ENCODE data around the gene ZMYND8.
"Not testable (repeated sequence)": the region's sequence is repeated elsewhere in the genome, so short reads cannot be mapped to it uniquely, and the experiment has no call there.

The ZMYND8 gene

DNA sequence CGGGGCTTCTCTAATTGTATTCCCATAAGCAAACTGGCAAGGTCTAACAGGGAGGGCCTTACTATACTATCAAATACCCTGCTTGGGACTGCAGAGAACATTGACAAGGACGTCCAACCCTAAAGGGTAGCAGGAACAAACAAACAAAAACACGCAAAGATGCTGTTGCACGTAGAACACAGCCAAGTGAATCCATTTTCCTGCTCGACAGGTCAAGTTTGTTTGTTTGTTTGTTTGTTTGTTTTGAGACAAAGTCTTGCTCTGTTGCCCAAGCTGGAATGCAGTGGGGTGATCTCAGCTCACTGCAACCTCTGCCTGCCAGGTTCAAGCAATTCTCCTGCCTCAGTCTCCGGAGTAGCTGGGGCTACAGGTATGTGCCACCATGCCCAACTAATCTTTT, 91.3 kb downstream of the ZMYND8 start:
- Histone ChIP-seq H3K4me3 (ENCODE audit: low read depth, low read length) (no peak overlapping the region), H3K36me3 (ENCODE audit: control insufficient read depth in 2 of 2, insufficient read depth in 1 of 2, low read length in 2 of 2) (peaks cover 26 to 65% of the 10 kb centered on the region in 2 experiments), H3K27ac (ENCODE audit: extremely low read depth, low read depth, low read length) (no peak overlapping the region), H3K4me1 (ENCODE audit: control insufficient read depth, insufficient read depth, low read length) (no peaks in the 10 kb centered on the region), H3K9me3 (ENCODE audit: control insufficient read depth, insufficient read depth, low read depth, low read length) (no peaks in the 10 kb centered on the region)
- ChIA-PET CTCF (interaction anchor here (0.7 to 2.5 kb wide), 3 partner anchors 59 to 590 kb away, joined by 3 to 12 read pairs (median 3); no protein-coding TSS in a partner anchor), POLR2A (no interaction called here)
- TF ChIP-seq, protein P1, sequence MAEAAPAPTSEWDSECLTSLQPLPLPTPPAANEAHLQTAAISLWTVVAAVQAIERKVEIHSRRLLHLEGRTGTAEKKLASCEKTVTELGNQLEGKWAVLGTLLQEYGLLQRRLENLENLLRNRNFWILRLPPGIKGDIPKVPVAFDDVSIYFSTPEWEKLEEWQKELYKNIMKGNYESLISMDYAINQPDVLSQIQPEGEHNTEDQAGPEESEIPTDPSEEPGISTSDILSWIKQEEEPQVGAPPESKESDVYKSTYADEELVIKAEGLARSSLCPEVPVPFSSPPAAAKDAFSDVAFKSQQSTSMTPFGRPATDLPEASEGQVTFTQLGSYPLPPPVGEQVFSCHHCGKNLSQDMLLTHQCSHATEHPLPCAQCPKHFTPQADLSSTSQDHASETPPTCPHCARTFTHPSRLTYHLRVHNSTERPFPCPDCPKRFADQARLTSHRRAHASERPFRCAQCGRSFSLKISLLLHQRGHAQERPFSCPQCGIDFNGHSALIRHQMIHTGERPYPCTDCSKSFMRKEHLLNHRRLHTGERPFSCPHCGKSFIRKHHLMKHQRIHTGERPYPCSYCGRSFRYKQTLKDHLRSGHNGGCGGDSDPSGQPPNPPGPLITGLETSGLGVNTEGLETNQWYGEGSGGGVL (tag by site-specific recombination; IDR thresholded peaks at IDR 0.05) = no peak
- TF ChIP-seq SCRT2 (tag by site-specific recombination; IDR thresholded peaks at IDR 0.05) (0 out of 2 replicates have a peak, but pooled peaks have one; percentile 17), SP3 (tag by site-specific recombination; IDR thresholded peaks at IDR 0.05) (no peak)
- TF ChIP-seq, protein P2, sequence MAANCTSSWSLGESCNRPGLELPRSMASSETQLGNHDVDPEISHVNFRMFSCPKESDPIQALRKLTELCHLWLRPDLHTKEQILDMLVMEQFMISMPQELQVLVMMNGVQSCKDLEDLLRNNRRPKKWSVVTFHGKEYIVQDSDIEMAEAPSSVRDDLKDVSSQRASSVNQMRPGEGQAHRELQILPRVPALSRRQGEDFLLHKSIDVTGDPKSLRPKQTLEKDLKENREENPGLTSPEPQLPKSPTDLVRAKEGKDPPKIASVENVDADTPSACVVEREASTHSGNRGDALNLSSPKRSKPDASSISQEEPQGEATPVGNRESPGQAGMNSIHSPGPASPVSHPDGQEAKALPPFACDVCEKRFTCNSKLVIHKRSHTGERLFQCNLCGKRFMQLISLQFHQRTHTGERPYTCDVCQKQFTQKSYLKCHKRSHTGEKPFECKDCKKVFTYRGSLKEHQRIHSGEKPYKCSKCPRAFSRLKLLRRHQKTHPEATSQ (tag by site-specific recombination; IDR thresholded peaks at IDR 0.05) = no peak

DNA sequence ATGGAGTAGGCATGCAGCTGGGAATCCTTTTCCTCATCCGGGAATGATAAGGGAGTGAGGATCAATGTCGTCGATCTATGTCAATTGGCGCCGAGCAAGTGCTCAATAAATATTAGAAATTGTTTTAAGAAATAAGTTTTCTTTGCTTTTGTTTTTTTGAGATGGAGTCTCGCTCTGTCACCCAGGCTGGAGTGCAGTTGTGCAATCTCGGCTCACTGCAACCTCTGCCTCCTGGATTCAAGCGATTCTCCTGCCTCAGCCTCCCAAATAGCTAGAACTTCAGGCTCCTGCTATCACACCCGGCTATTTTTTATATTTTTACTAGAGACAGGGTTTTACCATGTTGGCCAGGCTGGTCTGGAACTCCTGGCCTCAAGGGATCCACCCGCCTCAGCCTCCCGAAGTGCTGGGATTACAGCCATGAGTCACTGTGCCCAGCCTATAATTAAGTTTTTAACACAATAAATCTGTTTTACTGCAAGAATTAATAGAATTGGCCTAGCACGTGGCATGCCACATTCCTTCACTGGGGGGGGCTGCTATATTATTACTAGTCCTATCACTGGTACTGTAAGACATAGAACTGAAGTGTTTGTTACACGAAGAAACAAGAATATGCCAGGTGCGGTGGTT, 92.2 kb downstream of the ZMYND8 start:
- H3K36me3 ChIP-seq (ENCODE audit: control insufficient read depth in 2 of 2, insufficient read depth in 1 of 2, low read length in 2 of 2) = peaks cover 23 to 66% of the 10 kb centered on the region in 2 experiments
- CTCF ChIA-PET = interaction anchor here (0.6 to 3.3 kb wide), 3 partner anchors 9 to 120 kb away, joined by 3 to 17 read pairs (median 12); no protein-coding TSS in a partner anchor
- H3K27ac ChIP-seq (ENCODE audit: extremely low read depth, low read depth, low read length); H3K9me3 ChIP-seq (ENCODE audit: control insufficient read depth, insufficient read depth, low read depth, low read length); POLR2A ChIA-PET; H3K4me3 ChIP-seq (ENCODE audit: low read depth, low read length); H3K4me1 ChIP-seq (ENCODE audit: control insufficient read depth, insufficient read depth, low read length): not testable (repeated sequence)
- TF ChIP-seq KLF1 (tag by site-specific recombination; IDR thresholded peaks at IDR 0.05) = peak; percentile 74
- TF ChIP-seq, protein P3, sequence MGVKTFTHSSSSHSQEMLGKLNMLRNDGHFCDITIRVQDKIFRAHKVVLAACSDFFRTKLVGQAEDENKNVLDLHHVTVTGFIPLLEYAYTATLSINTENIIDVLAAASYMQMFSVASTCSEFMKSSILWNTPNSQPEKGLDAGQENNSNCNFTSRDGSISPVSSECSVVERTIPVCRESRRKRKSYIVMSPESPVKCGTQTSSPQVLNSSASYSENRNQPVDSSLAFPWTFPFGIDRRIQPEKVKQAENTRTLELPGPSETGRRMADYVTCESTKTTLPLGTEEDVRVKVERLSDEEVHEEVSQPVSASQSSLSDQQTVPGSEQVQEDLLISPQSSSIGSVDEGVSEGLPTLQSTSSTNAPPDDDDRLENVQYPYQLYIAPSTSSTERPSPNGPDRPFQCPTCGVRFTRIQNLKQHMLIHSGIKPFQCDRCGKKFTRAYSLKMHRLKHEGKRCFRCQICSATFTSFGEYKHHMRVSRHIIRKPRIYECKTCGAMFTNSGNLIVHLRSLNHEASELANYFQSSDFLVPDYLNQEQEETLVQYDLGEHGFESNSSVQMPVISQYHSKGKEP (tag by site-specific recombination; IDR thresholded peaks at IDR 0.05) = 0 out of 2 replicates have a peak, but pooled peaks have one; percentile 31
- TF ChIP-seq ZEB2 (tag by site-specific recombination; IDR thresholded peaks at IDR 0.05) = peak; percentile 67; the same call in 1 of the 2 replicates
- TF ChIP-seq, protein P4, sequence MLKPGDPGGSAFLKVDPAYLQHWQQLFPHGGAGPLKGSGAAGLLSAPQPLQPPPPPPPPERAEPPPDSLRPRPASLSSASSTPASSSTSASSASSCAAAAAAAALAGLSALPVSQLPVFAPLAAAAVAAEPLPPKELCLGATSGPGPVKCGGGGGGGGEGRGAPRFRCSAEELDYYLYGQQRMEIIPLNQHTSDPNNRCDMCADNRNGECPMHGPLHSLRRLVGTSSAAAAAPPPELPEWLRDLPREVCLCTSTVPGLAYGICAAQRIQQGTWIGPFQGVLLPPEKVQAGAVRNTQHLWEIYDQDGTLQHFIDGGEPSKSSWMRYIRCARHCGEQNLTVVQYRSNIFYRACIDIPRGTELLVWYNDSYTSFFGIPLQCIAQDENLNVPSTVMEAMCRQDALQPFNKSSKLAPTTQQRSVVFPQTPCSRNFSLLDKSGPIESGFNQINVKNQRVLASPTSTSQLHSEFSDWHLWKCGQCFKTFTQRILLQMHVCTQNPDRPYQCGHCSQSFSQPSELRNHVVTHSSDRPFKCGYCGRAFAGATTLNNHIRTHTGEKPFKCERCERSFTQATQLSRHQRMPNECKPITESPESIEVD (tag by site-specific recombination; IDR thresholded peaks at IDR 0.05) = peak; percentile 61
- TF ChIP-seq, protein P5, sequence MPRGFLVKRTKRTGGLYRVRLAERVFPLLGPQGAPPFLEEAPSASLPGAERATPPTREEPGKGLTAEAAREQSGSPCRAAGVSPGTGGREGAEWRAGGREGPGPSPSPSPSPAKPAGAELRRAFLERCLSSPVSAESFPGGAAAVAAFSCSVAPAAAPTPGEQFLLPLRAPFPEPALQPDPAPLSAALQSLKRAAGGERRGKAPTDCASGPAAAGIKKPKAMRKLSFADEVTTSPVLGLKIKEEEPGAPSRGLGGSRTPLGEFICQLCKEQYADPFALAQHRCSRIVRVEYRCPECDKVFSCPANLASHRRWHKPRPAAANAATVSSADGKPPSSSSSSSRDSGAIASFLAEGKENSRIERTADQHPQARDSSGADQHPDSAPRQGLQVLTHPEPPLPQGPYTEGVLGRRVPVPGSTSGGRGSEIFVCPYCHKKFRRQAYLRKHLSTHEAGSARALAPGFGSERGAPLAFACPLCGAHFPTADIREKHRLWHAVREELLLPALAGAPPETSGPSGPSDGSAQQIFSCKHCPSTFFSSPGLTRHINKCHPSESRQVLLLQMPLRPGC (tag by site-specific recombination; IDR thresholded peaks at IDR 0.05) = peak; percentile 98
- TF ChIP-seq, protein P6, sequence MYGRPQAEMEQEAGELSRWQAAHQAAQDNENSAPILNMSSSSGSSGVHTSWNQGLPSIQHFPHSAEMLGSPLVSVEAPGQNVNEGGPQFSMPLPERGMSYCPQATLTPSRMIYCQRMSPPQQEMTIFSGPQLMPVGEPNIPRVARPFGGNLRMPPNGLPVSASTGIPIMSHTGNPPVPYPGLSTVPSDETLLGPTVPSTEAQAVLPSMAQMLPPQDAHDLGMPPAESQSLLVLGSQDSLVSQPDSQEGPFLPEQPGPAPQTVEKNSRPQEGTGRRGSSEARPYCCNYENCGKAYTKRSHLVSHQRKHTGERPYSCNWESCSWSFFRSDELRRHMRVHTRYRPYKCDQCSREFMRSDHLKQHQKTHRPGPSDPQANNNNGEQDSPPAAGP (tag by site-specific recombination; IDR thresholded peaks at IDR 0.05) = peak; percentile 89
- peak; percentile 99 for TF ChIP-seq SP7 (tag by site-specific recombination; IDR thresholded peaks at IDR 0.05)
- peak; percentile 50; the same call in 1 of the 2 replicates for TF ChIP-seq ZNF629 (tag by site-specific recombination; IDR thresholded peaks at IDR 0.05)
- TF ChIP-seq ZNF600 (tag by site-specific recombination; IDR thresholded peaks at IDR 0.05) = peak; percentile 53
- peak; percentile 23; the same call in 1 of the 2 replicates for TF ChIP-seq WT1 (tag by site-specific recombination; IDR thresholded peaks at IDR 0.05)
- TF ChIP-seq GLI2 (tag by site-specific recombination; IDR thresholded peaks at IDR 0.05; ENCODE audit: borderline replicate concordance, low read depth) = 0 out of 2 replicates have a peak, but pooled peaks have one; percentile 17

All from HEK293 (cell line).